Stimulated activated CD8-positive, alpha-beta memory T cell treated with anti-CD3 and anti-CD28 coated beads, Interleukin-7, amount 100 ng/mL, for 48 hours (primary cell): ENCODE data around the gene YPEL5.

Experiments
- DNase-seq, 2 donors: peaks; one replicate each; pipeline ENCODE4 v3.0.0-alpha.2; 2020; ENCODE audit warnings: low read depth in 1 of 2; ENCODE audit errors: extremely low read depth in 1 of 2

YPEL5 gene

GRCh38 chr2:30201990-30202389, 55.2 kb downstream of the YPEL5 start:
- no peak for DNase-seq

GRCh38 chr2:30203156-30203555, 56.3 kb downstream of the YPEL5 start:
- DNase-seq = no peak

DNA sequence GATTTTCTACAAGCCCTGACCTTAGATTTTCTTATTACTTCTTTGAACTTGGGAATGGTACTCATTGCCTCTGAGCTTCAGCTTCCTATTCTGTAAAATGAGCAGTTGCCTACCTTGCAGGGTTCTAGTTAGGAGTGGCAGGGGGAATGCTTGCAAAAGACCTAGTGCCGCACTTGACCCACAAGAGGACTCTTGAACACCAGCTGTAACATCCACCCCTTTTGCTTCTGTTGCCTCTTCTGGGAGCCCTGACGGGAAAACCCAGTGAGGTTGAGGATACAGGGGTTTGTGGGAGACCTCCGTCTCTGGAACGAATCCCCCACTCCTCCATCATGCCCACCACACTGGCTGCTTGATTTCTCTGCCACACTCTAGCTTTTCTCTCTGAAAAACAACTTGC, 57.5 kb downstream of the YPEL5 start:
- DNase-seq = no peak

- no peak for DNase-seq
Measured at GRCh38 chr2:30205456-30205855, 58.6 kb downstream of the YPEL5 start.

GRCh38 chr2:30206461-30207430, 59.9 kb downstream of the YPEL5 start:
- DNase-seq = no peak

- DNase-seq = no peak
Measured at GRCh38 chr2:30208453-30208852, 61.6 kb downstream of the YPEL5 start.

GRCh38 chr2:30209227-30209626, 62.4 kb downstream of the YPEL5 start:
- DNase-seq = no peak
